Mesendoderm (in vitro differentiated cells): ENCODE measurements around the gene CTBP1.

ENCODE experiments used
- DNase-seq: peaks from one replicate; pipeline ENCODE4 v3.0.0; 2013
- H2AK5ac ChIP-seq: 2 replicates; pipeline ENCODE4 v1.6.1; 2013; ENCODE audit warnings: low read length, inconsistent platforms
- H2BK120ac ChIP-seq: 2 replicates; pipeline ENCODE4 v1.6.1; 2013; ENCODE audit warnings: low read depth, mild to moderate bottlenecking, low read length, moderate library complexity, mixed read lengths
- H2BK15ac ChIP-seq: replicated peaks from 2 replicates; pipeline ENCODE4 v1.6.1; 2013; ENCODE audit warnings: low read depth, mild to moderate bottlenecking, moderate library complexity
- H2BK5ac ChIP-seq: 2 replicates; pipeline ENCODE4 v1.6.1; 2013; ENCODE audit warnings: low read length, inconsistent platforms
- H3K18ac ChIP-seq: 2 replicates; pipeline ENCODE4 v1.6.1; 2013; ENCODE audit warnings: mild to moderate bottlenecking, low read length, mixed read lengths
- H3K23ac ChIP-seq: one replicate; pipeline ENCODE4 v1.6.1; 2013; ENCODE audit warnings: low read length
- H3K27ac ChIP-seq: 2 replicates; pipeline ENCODE4 v1.5.1; 2013; ENCODE audit warnings: low read depth, mild to moderate bottlenecking, inconsistent platforms, low read length, moderate library complexity
- H3K27me3 ChIP-seq: 2 replicates; pipeline ENCODE4 v1.6.1; 2013; ENCODE audit warnings: low read length, control low read depth, mild to moderate bottlenecking, inconsistent platforms; ENCODE audit not compliant: insufficient read depth, poor library complexity
- H3K36me3 ChIP-seq: 2 replicates; pipeline ENCODE4 v1.6.1; 2013; ENCODE audit warnings: low read length, inconsistent platforms; ENCODE audit not compliant: control insufficient read depth, insufficient read depth
- H3K4ac ChIP-seq: one replicate; pipeline ENCODE4 v1.6.1; 2013; ENCODE audit warnings: low read depth, mild to moderate bottlenecking, low read length, moderate library complexity
- H3K4me1 ChIP-seq: 2 replicates; pipeline ENCODE4 v1.6.1; 2013; ENCODE audit warnings: low read depth, low read length, inconsistent platforms; ENCODE audit not compliant: control insufficient read depth
- H3K4me2 ChIP-seq: 2 replicates; pipeline ENCODE4 v1.6.1; 2013; ENCODE audit warnings: low read length
- H3K4me3 ChIP-seq: 2 replicates; pipeline ENCODE4 v1.5.1; 2013; ENCODE audit warnings: mild to moderate bottlenecking, low read length
- H3K56ac ChIP-seq: one replicate; pipeline ENCODE4 v1.6.1; 2013; ENCODE audit warnings: low read length
- H3K79me1 ChIP-seq: 2 replicates; pipeline ENCODE4 v1.6.1; 2013; ENCODE audit warnings: low read length, inconsistent platforms
- H3K79me2 ChIP-seq: 2 replicates; pipeline ENCODE4 v1.6.1; 2013; ENCODE audit warnings: mild to moderate bottlenecking, low read length; ENCODE audit not compliant: control insufficient read depth, insufficient read depth
- H3K9ac ChIP-seq: 2 replicates; pipeline ENCODE4 v1.6.1; 2013; ENCODE audit warnings: low read length, inconsistent platforms
- H4K5ac ChIP-seq: one replicate; pipeline ENCODE4 v1.6.1; 2013; ENCODE audit warnings: low read length
- H4K8ac ChIP-seq: one replicate; pipeline ENCODE4 v1.6.1; 2013; ENCODE audit warnings: low read depth, mild to moderate bottlenecking, control low read depth, low read length, moderate library complexity
- WGBS: extraction: QIAGEN DNeasy Blood & Tissue Kit; methylation state at CpG from one replicate; pipeline ENCODE4 v1.1.7; 2013; ENCODE audit warnings: low lambda C conversion rate, missing lambda C conversion rate; ENCODE audit not compliant: insufficient coverage; ENCODE audit errors: extremely low coverage; 5-methylcytosine and 5-hydroxymethylcytosine counted together

Gene CTBP1

DNA sequence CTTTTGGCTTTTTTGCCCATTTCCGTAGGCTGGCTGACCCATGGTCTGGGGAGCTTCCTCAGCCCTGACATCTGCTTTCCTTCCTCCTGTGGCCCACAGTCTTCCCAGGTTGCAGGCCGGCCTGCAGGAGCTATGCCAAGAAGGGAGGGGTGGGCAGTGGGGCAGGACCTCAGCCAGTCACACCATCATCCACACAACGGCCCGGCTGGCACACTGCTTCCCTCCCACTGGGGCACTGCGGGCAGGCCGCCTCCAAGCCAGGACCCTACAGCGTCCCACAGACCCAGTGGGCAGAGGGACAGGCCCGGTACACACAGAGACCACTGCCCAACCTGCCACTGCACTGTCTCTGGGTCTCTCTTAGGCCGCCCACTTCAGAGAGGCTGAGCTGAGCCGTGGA lies 38.0 kb downstream of the CTBP1 start:
- H3K27me3 ChIP-seq, result no peaks in the 10 kb centered on the region
- no peak for DNase-seq
- no peak overlapping the region for H3K23ac ChIP-seq
- H3K79me2 ChIP-seq, result no peaks in the 10 kb centered on the region
- no peak overlapping the region for H4K8ac ChIP-seq
- H2BK15ac ChIP-seq, result no peak overlapping the region
- no peak overlapping the region for H3K18ac ChIP-seq
- no peak overlapping the region for H3K4me2 ChIP-seq
- no peak overlapping the region for H2BK5ac ChIP-seq
- H3K4ac ChIP-seq, result no peak overlapping the region
- no peak overlapping the region for H3K27ac ChIP-seq
- no peak overlapping the region for H3K56ac ChIP-seq
- WGBS, result no CpG with 5 or more reads among the region's 10 CpGs
- H2AK5ac ChIP-seq, result no peak overlapping the region
- peaks cover 3% of the 10 kb centered on the region for H3K36me3 ChIP-seq
- no peak overlapping the region for H4K5ac ChIP-seq
- no peak overlapping the region for H3K4me3 ChIP-seq
- H3K79me1 ChIP-seq, result no peaks in the 10 kb centered on the region
- no peak overlapping the region for H3K9ac ChIP-seq
- H2BK120ac ChIP-seq, result no peak overlapping the region
- no peaks in the 10 kb centered on the region for H3K4me1 ChIP-seq

DNA sequence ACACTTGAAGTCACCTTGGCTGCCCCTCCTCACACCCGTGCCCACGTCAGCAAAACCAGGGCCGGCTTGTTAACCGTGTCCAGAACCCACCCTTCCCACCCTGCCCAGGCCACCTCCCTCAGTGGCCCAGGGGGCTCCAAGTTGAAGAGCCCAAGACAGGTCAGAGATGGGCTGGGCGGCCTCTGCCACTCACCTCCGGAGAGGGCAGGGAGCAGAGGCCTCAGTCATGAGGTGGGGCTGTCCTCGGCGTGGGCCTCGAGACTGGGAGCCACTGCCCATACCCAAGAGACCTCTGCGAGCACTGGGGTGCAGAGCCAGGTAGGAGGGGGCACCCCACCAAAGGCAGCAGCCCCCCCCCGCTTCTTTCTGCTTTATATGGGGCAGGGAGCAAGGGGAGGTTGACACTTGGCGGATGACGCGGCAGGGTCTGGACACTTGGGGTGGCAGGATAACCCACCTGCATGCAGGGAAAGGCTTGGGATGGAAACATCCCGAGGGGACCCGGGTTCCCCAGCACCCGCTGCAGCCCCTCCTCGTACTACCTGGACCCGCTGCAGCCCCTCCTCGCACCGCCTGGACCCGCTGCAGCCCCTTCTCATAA lies 38.6 kb downstream of the CTBP1 start:
- no CpG with 5 or more reads among the region's 22 CpGs for WGBS
- no peak overlapping the region for H2BK5ac ChIP-seq
- H3K4me2 ChIP-seq, result no peak overlapping the region
- no peak overlapping the region for H2AK5ac ChIP-seq
- no peak overlapping the region for H3K27ac ChIP-seq
- peaks cover 3% of the 10 kb centered on the region for H3K36me3 ChIP-seq
- DNase-seq, result no peak
- H4K5ac ChIP-seq, result no peak overlapping the region
- H3K79me2 ChIP-seq, result no peaks in the 10 kb centered on the region
- no peaks in the 10 kb centered on the region for H3K27me3 ChIP-seq
- no peaks in the 10 kb centered on the region for H3K79me1 ChIP-seq
- no peak overlapping the region for H3K4ac ChIP-seq
- no peaks in the 10 kb centered on the region for H3K4me1 ChIP-seq
- no peak overlapping the region for H3K56ac ChIP-seq
- no peak overlapping the region for H3K18ac ChIP-seq
- no peak overlapping the region for H4K8ac ChIP-seq
- H2BK15ac ChIP-seq, result no peak overlapping the region
- no peak overlapping the region for H3K23ac ChIP-seq
- H2BK120ac ChIP-seq, result no peak overlapping the region
- H3K9ac ChIP-seq, result no peak overlapping the region
- no peak overlapping the region for H3K4me3 ChIP-seq

DNA sequence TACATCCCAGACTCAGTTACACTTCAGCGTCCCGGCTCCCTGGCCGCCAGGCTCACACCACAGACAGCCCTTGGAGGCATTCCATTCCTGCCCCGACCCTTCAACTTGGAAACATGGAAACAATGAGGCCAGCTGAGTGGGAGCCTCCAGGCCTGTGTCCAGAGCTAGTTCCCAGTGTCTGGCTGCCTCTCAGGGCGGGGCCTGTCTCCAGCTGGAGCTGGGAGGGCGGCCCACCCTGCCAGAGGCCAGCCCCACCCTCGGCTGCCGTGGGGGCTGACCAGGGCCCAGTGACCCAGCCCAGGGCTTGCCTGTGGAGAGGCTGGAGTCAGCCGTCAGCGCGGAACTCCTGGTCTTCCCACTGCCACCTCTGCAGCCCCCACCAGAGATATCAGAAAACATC lies 39.1 kb downstream of the CTBP1 start:
- Histone ChIP-seq H3K4ac (no peak overlapping the region), H3K79me1 (no peaks in the 10 kb centered on the region), H3K18ac (no peak overlapping the region), H3K79me2 (no peaks in the 10 kb centered on the region), H3K4me3 (no peak overlapping the region), H3K36me3 (peaks cover 3% of the 10 kb centered on the region), H3K4me2 (no peak overlapping the region), H4K5ac (no peak overlapping the region), H2BK15ac (no peak overlapping the region), H3K56ac (no peak overlapping the region), H2BK120ac (no peak overlapping the region), H3K4me1 (no peaks in the 10 kb centered on the region), H3K27me3 (no peaks in the 10 kb centered on the region), H3K27ac (no peak overlapping the region), H3K23ac (no peak overlapping the region), H2AK5ac (no peak overlapping the region), H4K8ac (no peak overlapping the region), H3K9ac (no peak overlapping the region), H2BK5ac (no peak overlapping the region)
- no peak for DNase-seq
- no CpG with 5 or more reads among the region's 11 CpGs for WGBS

DNA sequence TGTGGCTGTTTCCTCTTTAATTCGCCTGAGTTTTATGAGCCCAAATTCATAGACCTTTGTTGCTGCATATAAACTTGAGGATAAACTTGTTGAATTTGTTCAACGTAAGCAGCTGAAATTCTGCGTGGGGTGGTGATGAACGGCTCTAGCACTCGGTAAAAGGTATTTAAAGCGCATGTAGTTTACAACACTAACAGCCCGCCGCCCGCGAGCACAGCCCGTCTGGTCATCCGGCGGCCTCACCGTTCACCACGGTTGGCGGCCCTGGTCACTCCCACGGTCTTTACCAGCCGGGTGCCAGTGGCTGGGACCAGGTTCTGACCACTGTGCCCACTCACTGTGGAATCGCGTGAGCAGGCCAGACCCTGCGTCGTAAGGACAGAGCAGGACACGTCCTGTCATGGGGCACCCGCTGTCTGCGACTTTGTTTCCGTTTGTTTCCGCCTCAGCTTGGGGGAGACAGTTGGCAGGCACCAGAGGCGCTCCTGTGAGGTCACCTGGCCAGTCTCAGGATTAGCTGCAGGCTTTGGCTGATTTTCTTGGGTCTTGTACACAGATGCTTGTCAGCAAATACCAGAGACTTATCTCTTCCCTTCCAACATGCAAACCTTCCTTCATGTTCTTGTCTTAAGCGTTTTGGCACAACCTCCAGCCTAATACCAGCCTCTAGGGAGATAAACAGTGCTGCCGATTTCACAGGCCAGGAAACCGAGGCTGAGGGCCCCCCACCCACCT lies 39.8 kb downstream of the CTBP1 start:
- Histone ChIP-seq H4K5ac (no peak overlapping the region), H2BK15ac (no peak overlapping the region), H2BK120ac (no peak overlapping the region), H3K27me3 (no peaks in the 10 kb centered on the region), H3K9ac (no peak overlapping the region), H3K36me3 (peaks cover 3% of the 10 kb centered on the region), H3K56ac (no peak overlapping the region), H3K4me2 (no peak overlapping the region), H2AK5ac (no peak overlapping the region), H3K27ac (no peak overlapping the region), H3K4me1 (no peaks in the 10 kb centered on the region), H3K4me3 (no peak overlapping the region), H3K23ac (no peak overlapping the region), H2BK5ac (no peak overlapping the region), H3K18ac (no peak overlapping the region), H3K79me1 (no peaks in the 10 kb centered on the region), H3K4ac (no peak overlapping the region), H4K8ac (no peak overlapping the region), H3K79me2 (no peaks in the 10 kb centered on the region)
- WGBS, result no CpG with 5 or more reads among the region's 31 CpGs
- DNase-seq, result no peak

DNA sequence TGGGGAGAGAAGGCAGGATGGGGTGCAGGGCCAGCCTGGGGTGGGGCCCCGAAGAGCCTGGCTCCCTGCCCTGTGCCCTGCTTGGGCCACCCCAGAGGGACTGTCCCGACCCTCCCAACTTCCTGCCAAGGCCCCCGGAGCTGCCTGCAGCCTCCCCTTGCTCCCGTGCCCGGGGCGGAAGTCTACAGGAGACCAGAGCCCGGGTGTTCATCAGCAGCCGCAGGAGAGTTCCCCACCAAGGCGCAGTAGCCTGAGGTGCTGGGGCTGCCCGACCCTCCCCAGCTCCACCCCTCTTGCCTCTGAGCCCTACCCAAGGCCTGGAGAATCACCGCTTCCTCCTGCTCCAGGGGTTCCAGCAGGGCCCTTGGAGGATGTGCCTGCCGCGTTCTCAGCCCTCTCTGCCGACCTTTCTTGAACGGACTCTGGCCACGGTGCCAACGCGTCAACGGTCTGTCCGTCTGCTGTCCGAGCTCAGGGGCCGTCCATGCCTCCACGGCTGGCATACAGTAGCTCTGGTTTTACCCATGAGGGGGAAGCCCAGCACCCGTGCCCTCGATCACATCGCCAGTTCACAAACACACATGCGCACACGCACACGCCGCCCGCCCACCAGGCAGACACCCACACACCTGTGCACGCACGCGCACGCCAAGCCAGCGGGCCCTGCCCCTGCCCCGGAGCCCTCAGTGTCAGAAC lies 40.5 kb downstream of the CTBP1 start:
- WGBS, result no CpG with 5 or more reads among the region's 37 CpGs
- DNase-seq, result no peak

More for the DNA sequence above, 40.5 kb downstream of the CTBP1 start:
- Histone ChIP-seq H2BK15ac (no peak overlapping the region), H3K4me3 (no peak overlapping the region), H4K5ac (no peak overlapping the region), H3K79me2 (no peaks in the 10 kb centered on the region), H3K18ac (no peak overlapping the region), H3K36me3 (peaks cover 3% of the 10 kb centered on the region), H3K27me3 (no peaks in the 10 kb centered on the region), H3K27ac (no peak overlapping the region), H3K79me1 (no peaks in the 10 kb centered on the region), H2BK5ac (no peak overlapping the region), H3K4me1 (no peaks in the 10 kb centered on the region), H2BK120ac (no peak overlapping the region), H3K56ac (no peak overlapping the region), H3K9ac (no peak overlapping the region), H4K8ac (no peak overlapping the region), H3K23ac (no peak overlapping the region), H3K4me2 (no peak overlapping the region), H3K4ac (no peak overlapping the region), H2AK5ac (no peak overlapping the region)
